HepG2 (cell line): Measurements from ENCODE around the gene NUP62. TPM values are rescaled to one million over a fixed set of nuclear protein-coding genes. Genes with fewer than 3 reads are reported as not detected.
A peak's percentile ranks its signal among the peaks of the same experiment; 100 is the strongest.

Source experiments
- ARID2 ChIP-seq: sonication (generic); formaldehyde crosslinking; IDR thresholded peaks from 2 replicates; pipeline ENCODE4 v1.8.1; 2022; ENCODE audit warnings: mild to moderate bottlenecking, missing genetic modification reagents, borderline replicate concordance
- ARID3A ChIP-seq: IDR thresholded peaks from 2 replicates; pipeline ENCODE4 v1.6.1; 2012; ENCODE audit warnings: low read depth, low read length, improper control_type of control experiment
- ATAD3A ChIP-seq: sonication (generic); formaldehyde crosslinking; IDR thresholded peaks from 2 replicates; pipeline ENCODE4 v1.4.0; 2020; ENCODE audit warnings: missing genetic modification reagents
- BORCS8-MEF2B ChIP-seq: sonication (generic); formaldehyde crosslinking; IDR thresholded peaks from 2 replicates; pipeline ENCODE4 v1.8.0; 2022; ENCODE audit warnings: mild to moderate bottlenecking, missing genetic modification reagents
- DBP ChIP-seq: sonication (generic); formaldehyde crosslinking; IDR thresholded peaks from 2 replicates; pipeline ENCODE4 v1.4.0; 2020; ENCODE audit warnings: missing genetic modification reagents; ENCODE audit errors: not compliant biosample characterization
- E2F1 ChIP-seq: sonication (generic); formaldehyde crosslinking; IDR thresholded peaks from 2 replicates; pipeline ENCODE4 v1.5.0; 2020; ENCODE audit warnings: missing genetic modification reagents
- MIER3 ChIP-seq: IDR thresholded peaks from 2 replicates; pipeline ENCODE4 v1.6.1; 2016; ENCODE audit warnings: missing compliant biosample characterization, borderline replicate concordance
- NFKBIZ ChIP-seq: IDR thresholded peaks from 2 replicates; pipeline ENCODE4 v1.6.1; 2018; ENCODE audit warnings: missing genetic modification reagents, missing compliant biosample characterization
- NPAS2 ChIP-seq: sonication (generic); formaldehyde crosslinking; IDR thresholded peaks from 2 replicates; pipeline ENCODE4 v1.8.0; 2022; ENCODE audit warnings: mild to moderate bottlenecking, missing genetic modification reagents, borderline replicate concordance
- PCBP2 ChIP-seq: fragments of 200-400 bp; formaldehyde crosslinking; optimal IDR thresholded peaks from 2 replicates; pipeline ENCODE3; 2018; ENCODE audit warnings: low read length, low read depth; ENCODE audit not compliant: poor library complexity, severe bottlenecking
- SOX5 ChIP-seq: IDR thresholded peaks from 2 replicates; pipeline ENCODE4 v1.6.1; 2016; ENCODE audit warnings: borderline replicate concordance
- SRF ChIP-seq: IDR thresholded peaks from 2 replicates; pipeline ENCODE4 v1.6.1; 2011; ENCODE audit warnings: mild to moderate bottlenecking, low read depth, low read length, moderate library complexity
- ZBED4 ChIP-seq: sonication (generic); formaldehyde crosslinking; IDR thresholded peaks from 2 replicates; pipeline ENCODE4 v1.4.0; 2020; ENCODE audit warnings: missing genetic modification reagents, borderline replicate concordance
- ZBTB33 ChIP-seq: sonication (generic); formaldehyde crosslinking; IDR thresholded peaks from 2 replicates; pipeline ENCODE4 v1.4.0; 2020; ENCODE audit warnings: missing genetic modification reagents
- ZNF549 ChIP-seq: sonication (generic); formaldehyde crosslinking; IDR thresholded peaks from 2 replicates; pipeline ENCODE4 v1.5.0; 2020; ENCODE audit warnings: missing genetic modification reagents
- ZNF557 ChIP-seq: sonication (generic); formaldehyde crosslinking; IDR thresholded peaks from 2 replicates; pipeline ENCODE4 v1.4.0; 2020; ENCODE audit warnings: missing genetic modification reagents
- ZNF615 ChIP-seq: sonication (generic); formaldehyde crosslinking; IDR thresholded peaks from 2 replicates; pipeline ENCODE4 v1.5.0; 2020; ENCODE audit warnings: mild to moderate bottlenecking, missing genetic modification reagents, borderline replicate concordance
- ZNF660 ChIP-seq: sonication (generic); formaldehyde crosslinking; IDR thresholded peaks from 2 replicates; pipeline ENCODE4 v1.5.1; 2020; ENCODE audit warnings: mild to moderate bottlenecking, low read depth, missing genetic modification reagents, borderline replicate concordance
- ZNF780A ChIP-seq: sonication (generic); formaldehyde crosslinking; IDR thresholded peaks from 2 replicates; pipeline ENCODE4 v1.8.0; 2022; ENCODE audit warnings: mild to moderate bottlenecking, missing genetic modification reagents, moderate library complexity
- polyA plus RNA-seq, 8 experiments: library from polyadenylated mRNA; depleted of rRNA in 3 of 8; stranded (reverse) in 7 of 8; unstranded in 1 of 8; fragments of >200 nt; fragmentation: Illumina TruSeq in 4 of 8; extraction: Trizol in 4 of 8; gene quantifications; 2 replicates each; pipeline versions ENCODE4 v1.2.1 to v1.2.3, GENCODE V29; 2011 to 2016; ENCODE audit warnings: low read depth in 4 of 8, missing spikeins in 1 of 8, mixed read lengths in 1 of 8; ENCODE audit not compliant: insufficient read depth in 1 of 8
- total RNA-seq, 5 experiments: library from RNA; depleted of rRNA; stranded (reverse); fragments of >200 nt; fragmentation: Illumina TruSeq; extraction: Trizol; gene quantifications; 2 replicates each; pipeline ENCODE4 v1.2.3, GENCODE V29; 2016; ENCODE audit warnings: low read depth in 1 of 5

NUP62 gene
- total and polyA plus RNA-seq, 2 of the 13 experiments (the other 11 are each of a cell fraction or from before 2014, with no cell fraction given): 16.5 to 41.5 TPM

GRCh38 chr19:49929121-49929610 is at the start of gene NUP62, which contains the start of gene ATF5 (continued):
- TF ChIP-seq ZBTB33 (CRISPR knock-in tag) (no peak), ATAD3A (CRISPR knock-in tag) (no peak; the same call in 1 of the 2 replicates), ZNF780A (CRISPR knock-in tag) (0 out of 2 replicates have a peak, but pooled peaks have one; percentile 52), ZNF660 (CRISPR knock-in tag) (no peak), DBP (peak; percentile 34), SRF (no peak), MIER3 (CRISPR knock-in tag) (no peak), BORCS8-MEF2B (CRISPR knock-in tag) (peak; percentile 96), ZBED4 (CRISPR knock-in tag) (0 out of 2 replicates have a peak, but pooled peaks have one; percentile 74), ARID2 (CRISPR knock-in tag) (peak; percentile 44; the same call in 1 of the 2 replicates), NPAS2 (CRISPR knock-in tag) (no peak), NFKBIZ (CRISPR knock-in tag) (no peak; the same call in 1 of the 2 replicates), SOX5 (CRISPR knock-in tag) (no peak; the same call in 1 of the 2 replicates), E2F1 (peak; percentile 95), ZNF615 (peak; percentile 57; the same call in 1 of the 2 replicates), ARID3A (no peak), PCBP2 (no peak), ZNF557 (peak; percentile 68; the same call in 1 of the 2 replicates), ZNF549 (CRISPR knock-in tag) (no peak)
